CD14-positive monocyte (primary cell): Measurements from ENCODE around the gene SACM1L. TPM values are rescaled to one million over a fixed set of nuclear protein-coding genes. Genes with fewer than 3 reads are reported as not detected.

Experiments used
- DNase-seq, 3 donors: peaks; one replicate each; pipeline ENCODE4 v3.0.0-alpha.2; 2011 to 2022
- H2AFZ ChIP-seq: 2 replicates; pipeline ENCODE4 v1.6.0; 2012; ENCODE audit warnings: mild to moderate bottlenecking, low read depth, low read length, inconsistent platforms; ENCODE audit not compliant: insufficient read depth, poor library complexity, severe bottlenecking
- H3K27ac ChIP-seq, 2 donors: 1 replicate in 1 of 2; 2 replicates in 1 of 2; pipeline ENCODE4 v1.5.1; 2012 to 2013; ENCODE audit warnings: low read length in 2 of 2, control low read depth in 1 of 2, inconsistent platforms in 1 of 2, low read depth in 1 of 2, mild to moderate bottlenecking in 1 of 2
- H3K27me3 ChIP-seq, 2 donors: one replicate each; pipeline versions ENCODE4 v1.6.0 to v1.6.1; 2011 to 2013; ENCODE audit warnings: low read length in 2 of 2; ENCODE audit not compliant: control insufficient read depth in 2 of 2, insufficient read depth in 2 of 2
- H3K36me3 ChIP-seq, 2 donors: replicated peaks in 1 of 2; 1 replicate in 1 of 2; 2 replicates in 1 of 2; pipeline versions ENCODE4 v1.5.1 to v1.6.1; 2012 to 2013; ENCODE audit warnings: low read length in 2 of 2, control low read depth in 1 of 2, inconsistent platforms in 1 of 2, mild to moderate bottlenecking in 1 of 2; ENCODE audit not compliant: insufficient read depth in 2 of 2, control insufficient read depth in 1 of 2
- H3K4me1 ChIP-seq, 2 donors: 1 replicate in 1 of 2; 2 replicates in 1 of 2; pipeline versions ENCODE4 v1.5.1 to v1.6.1; 2012 to 2013; ENCODE audit warnings: low read length in 2 of 2, control low read depth in 1 of 2, inconsistent platforms in 1 of 2, mild to moderate bottlenecking in 1 of 2, moderate library complexity in 1 of 2; ENCODE audit not compliant: insufficient read depth in 2 of 2, control insufficient read depth in 1 of 2
- H3K4me2 ChIP-seq: replicated peaks from 2 replicates; pipeline ENCODE3; 2012; ENCODE audit warnings: low read length, moderate library complexity, mild to moderate bottlenecking; ENCODE audit not compliant: poor library complexity, severe bottlenecking; ENCODE audit errors: extremely low read depth
- H3K4me3 ChIP-seq, 3 experiments: fragments of 200-600 bp in 1 of 3; sonication (generic) in 1 of 3; replicated peaks in 1 of 3; 1 replicate in 2 of 3; 2 replicates in 1 of 3; pipeline ENCODE4 v1.5.1; 2011 to 2013; ENCODE audit warnings: low read length in 3 of 3, mild to moderate bottlenecking in 3 of 3, control low read depth in 2 of 3, low read depth in 2 of 3, inconsistent platforms in 1 of 3, moderate library complexity in 1 of 3
- H3K79me2 ChIP-seq: 2 replicates; pipeline ENCODE4 v1.6.0; 2012; ENCODE audit warnings: mild to moderate bottlenecking, control low read depth, inconsistent platforms, low read length, moderate library complexity; ENCODE audit not compliant: insufficient read depth
- H3K9ac ChIP-seq: 2 replicates; pipeline ENCODE4 v1.6.0; 2017; ENCODE audit warnings: low read length, mild to moderate bottlenecking; ENCODE audit not compliant: insufficient read depth, poor library complexity, severe bottlenecking
- H3K9me3 ChIP-seq, 2 donors: replicated peaks in 1 of 2; 1 replicate in 1 of 2; 2 replicates in 1 of 2; pipeline versions ENCODE4 v1.5.1 to v1.6.1; 2012 to 2013; ENCODE audit warnings: low read length in 2 of 2, control low read depth in 1 of 2; ENCODE audit not compliant: control insufficient read depth in 1 of 2, insufficient read depth in 1 of 2
- H4K20me1 ChIP-seq: 2 replicates; pipeline ENCODE4 v1.6.0; 2012; ENCODE audit warnings: mild to moderate bottlenecking, low read length, control low read depth, moderate library complexity; ENCODE audit not compliant: insufficient read depth
- H3K27ac Mint-ChIP-seq, 7 donors: one replicate each; pipeline ENCODE4 v1.8.0; 2020; ENCODE audit warnings: mild to moderate bottlenecking in 7 of 7, mixed read lengths in 7 of 7, moderate library complexity in 6 of 7, inconsistent platforms in 2 of 7
- H3K27me3 Mint-ChIP-seq, 3 donors: one replicate each; pipeline ENCODE4 v1.8.0; 2021 to 2022; ENCODE audit warnings: low read depth in 3 of 3, mild to moderate bottlenecking in 3 of 3, mixed read lengths in 3 of 3, moderate library complexity in 3 of 3, inconsistent platforms in 1 of 3
- H3K36me3 Mint-ChIP-seq, 2 donors: one replicate each; pipeline ENCODE4 v1.8.0; 2020; ENCODE audit warnings: mixed read lengths in 2 of 2, inconsistent platforms in 1 of 2, mild to moderate bottlenecking in 1 of 2
- H3K4me1 Mint-ChIP-seq: one replicate; pipeline ENCODE4 v1.8.0; 2020; ENCODE audit warnings: mild to moderate bottlenecking, mixed read lengths
- H3K4me3 Mint-ChIP-seq, 2 donors: one replicate each; pipeline ENCODE4 v1.8.0; 2020; ENCODE audit warnings: mild to moderate bottlenecking in 2 of 2, mixed read lengths in 2 of 2, moderate library complexity in 1 of 2
- H3K9me3 Mint-ChIP-seq, 7 donors: one replicate each; pipeline ENCODE4 v1.8.0; 2020 to 2022; ENCODE audit warnings: mixed read lengths in 7 of 7, mild to moderate bottlenecking in 6 of 7, moderate library complexity in 6 of 7, inconsistent platforms in 2 of 7
- CTCF ChIP-seq: fragments of 200-600 bp; IDR thresholded peaks from one replicate; pipeline ENCODE4 v1.8.0; 2022; ENCODE audit warnings: antibody characterized with exemption, mild to moderate bottlenecking
- WGBS: methylation state at CpG from one replicate; pipeline ENCODE4 v1.1.5; 2013; ENCODE audit warnings: missing lambda C conversion rate; ENCODE audit not compliant: insufficient coverage; 5-methylcytosine and 5-hydroxymethylcytosine counted together
- intact Hi-C, 2 donors: fragments of 100-400 bp; cut with micrococcal nuclease; formaldehyde crosslinking; loops; one replicate each; pipeline versions ENCODE4 v1.15.0 to v1.15.1; 2023
- polyA plus RNA-seq, 3 donors: library from polyadenylated mRNA; depleted of rRNA in 1 of 3; unstranded in 2 of 3; stranded (reverse) in 1 of 3; fragments of 300-500 nt in 2 of 3; fragments of >200 nt in 1 of 3; fragmentation: Illumina TruSeq in 2 of 3; gene quantifications; 1 replicate in 2 of 3; 2 replicates in 1 of 3; pipeline ENCODE4 v1.2.3, GENCODE V29; 2012 to 2021

SACM1L gene
- polyA plus RNA-seq, 3 donors, result 14.6 to 25.7 (median 21.5) TPM

- no peak overlapping the region for H2AFZ ChIP-seq
- Mint-ChIP-seq H3K27me3 (peaks cover 0 to 1% (median 0%) of the 10 kb centered on the region in 3 donors), H3K4me1 (peaks cover 2% of the 10 kb centered on the region), H3K36me3 (peaks cover 84 to 92% of the 10 kb centered on the region in 2 donors), H3K4me3 (no peak overlapping the region), H3K9me3 (no peaks in the 10 kb centered on the region), H3K27ac (peak overlapping the region in 2 of 7 donors; percentile 16 to 55)
- H3K36me3 ChIP-seq, result peaks cover 86 to 100% of the 10 kb centered on the region in 2 donors
- no peaks in the 10 kb centered on the region for H3K9me3 ChIP-seq
- no peak overlapping the region for H3K4me2 ChIP-seq
- H4K20me1 ChIP-seq, result peaks cover 25% of the 10 kb centered on the region
- TF ChIP-seq CTCF, result no peak
- H3K9ac ChIP-seq, result no peak overlapping the region
- no peaks in the 10 kb centered on the region for H3K27me3 ChIP-seq
- no peaks in the 10 kb centered on the region for H3K79me2 ChIP-seq
- H3K4me3 ChIP-seq, result no peak overlapping the region
- peak overlapping the region in 1 of 2 donors; percentile 12 for H3K27ac ChIP-seq
- no peaks in the 10 kb centered on the region for H3K4me1 ChIP-seq
- no peak for DNase-seq
- intact Hi-C loops, result no loop called here
Observed at GRCh38 chr3:45670436-45670835, 18.8 kb upstream of the SACM1L start.

DNA sequence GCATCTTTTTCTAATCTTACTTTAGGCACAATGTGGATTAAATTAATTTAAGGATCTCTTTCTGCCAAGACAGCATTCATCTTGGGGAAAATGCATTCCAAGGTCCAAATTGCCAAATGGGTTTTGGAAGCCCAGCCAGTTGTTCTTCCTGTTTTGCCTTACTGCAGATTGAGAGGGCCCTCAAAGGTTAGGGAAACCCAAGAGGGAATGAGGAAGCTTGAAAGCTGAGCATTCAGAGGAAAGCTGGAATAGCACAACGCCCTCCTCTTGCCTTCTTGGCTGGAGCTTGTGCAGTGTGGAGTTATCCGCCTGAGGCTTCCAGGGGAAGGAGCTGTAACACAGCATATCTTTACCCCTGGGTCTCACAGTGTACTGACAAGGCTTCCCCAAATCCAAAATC is 18.2 kb upstream of the SACM1L start:
- Histone ChIP-seq H2AFZ (no peak overlapping the region), H3K9ac (no peak overlapping the region), H3K4me1 (peaks cover 0 to 2% of the 10 kb centered on the region in 2 donors), H3K4me3 (no peak overlapping the region), H3K79me2 (no peaks in the 10 kb centered on the region), H4K20me1 (peaks cover 20% of the 10 kb centered on the region), H3K9me3 (no peaks in the 10 kb centered on the region), H3K27me3 (no peaks in the 10 kb centered on the region), H3K27ac (no peak overlapping the region), H3K36me3 (peaks cover 81 to 99% of the 10 kb centered on the region in 2 donors), H3K4me2 (no peak overlapping the region)
- Mint-ChIP-seq H3K9me3 (no peaks in the 10 kb centered on the region), H3K27me3 (peaks cover 0 to 3% (median 0%) of the 10 kb centered on the region in 3 donors), H3K27ac (peak overlapping the region in 1 of 7 donors; percentile 37), H3K4me1 (peaks cover 5% of the 10 kb centered on the region), H3K36me3 (peaks cover 82 to 89% of the 10 kb centered on the region in 2 donors), H3K4me3 (no peak overlapping the region)
- intact Hi-C loops, result no loop called here
- 83% methylated on average over 2 of the region's 2 CpGs for WGBS
- DNase-seq, result no peak
- TF ChIP-seq CTCF, result no peak
